HepG2 (cell line): ENCODE measurements around the gene STK32A. TPM values are rescaled to one million over a fixed set of nuclear protein-coding genes. Genes with fewer than 3 reads are reported as not detected.

Source experiments
- ATAC-seq: fragments of 200-7000 bp; cut with Tn5 transposase; 3 replicates; pipeline ENCODE4 v1.9.1; 2020; ENCODE audit warnings: mild to moderate bottlenecking, moderate library complexity
- BruUV-seq: library from RNA; stranded (reverse); fragments of 400-500 nt; replicated peaks from 2 replicates; lab custom pipeline; 2021; lab: Mats Ljungman, UMichigan
- CTCF ChIA-PET: fragments of 300-600 bp; formaldehyde crosslinking; extraction: SDS; loops from one replicate; lab custom pipeline; 2021; ENCODE audit warnings: low total read pairs, inconsistent platforms, low intra/inter-chr PET ratio; lab: Yijun Ruan, JAX
- POLR2A ChIA-PET: fragments of 350-600 bp; sonication (Branson Sonifier 250); formaldehyde crosslinking; loops from one replicate; lab custom pipeline; 2020; ENCODE audit warnings: antibody characterized with exemption, inconsistent platforms; lab: Yijun Ruan, JAX
- DNase-seq: peaks from one replicate; pipeline ENCODE4 v3.0.0-alpha.2; 2015; ENCODE audit warnings: low spot score
- FAIRE-seq: peaks from 3 replicates; lab custom pipeline; 2011; peaks lifted over from hg19 to GRCh38; lab: Jason Lieb, UNC
- H2AFZ ChIP-seq: one replicate; pipeline ENCODE4 v1.6.1; 2011; ENCODE audit warnings: low read length, inconsistent platforms
- H3K27ac ChIP-seq: fragments of 300-600 bp; 3 replicates; pipeline ENCODE4 v1.8.0; 2011; ENCODE audit warnings: mixed run types, mild to moderate bottlenecking, mixed read lengths, low read length, inconsistent platforms; ENCODE audit not compliant: insufficient read depth; ENCODE audit errors: extremely low read length
- H3K27me3 ChIP-seq, 2 experiments: fragments of 200-600 bp in 1 of 2; 2 replicates in 1 of 2; 3 replicates in 1 of 2; pipeline versions ENCODE4 v1.6.0 to v1.8.0; 2011; ENCODE audit warnings: low read length in 2 of 2, mild to moderate bottlenecking in 2 of 2, moderate library complexity in 2 of 2, inconsistent platforms in 1 of 2; ENCODE audit not compliant: insufficient read depth in 2 of 2, control insufficient read depth in 1 of 2
- H3K36me3 ChIP-seq, 2 experiments: fragments of 200-600 bp in 1 of 2; replicated peaks in 1 of 2; 2 replicates in 1 of 2; 3 replicates in 1 of 2; pipeline versions ENCODE4 v1.5.1 to v1.8.0; 2011; ENCODE audit warnings: low read length in 2 of 2, inconsistent platforms in 1 of 2; ENCODE audit not compliant: insufficient read depth in 2 of 2, control insufficient read depth in 1 of 2
- H3K4me1 ChIP-seq: 2 replicates; pipeline ENCODE4 v1.5.1; 2012; ENCODE audit warnings: low read length, inconsistent platforms; ENCODE audit not compliant: insufficient read depth
- H3K4me2 ChIP-seq: 2 replicates; pipeline ENCODE4 v1.6.0; 2011; ENCODE audit warnings: low read depth, low read length, inconsistent platforms
- H3K4me3 ChIP-seq, 3 experiments: fragments of 200-600 bp in 1 of 3; sonication (generic), shearing (Covaris generic) in 1 of 3; replicated peaks in 1 of 3; 2 replicates each; pipeline ENCODE4 v1.5.1; 2011 to 2016; ENCODE audit warnings: low read length in 3 of 3, inconsistent platforms in 2 of 3, low read depth in 2 of 3, mild to moderate bottlenecking in 2 of 3, control low read depth in 1 of 3, mixed read lengths in 1 of 3; ENCODE audit not compliant: insufficient read depth in 1 of 3
- H3K79me2 ChIP-seq: one replicate; pipeline ENCODE4 v1.6.1; 2011; ENCODE audit warnings: low read length, inconsistent platforms; ENCODE audit not compliant: insufficient read depth
- H3K9ac ChIP-seq: 2 replicates; pipeline ENCODE4 v1.6.0; 2011; ENCODE audit warnings: mild to moderate bottlenecking, low read depth, low read length, inconsistent platforms; ENCODE audit not compliant: insufficient read depth
- H3K9me3 ChIP-seq: 2 replicates; pipeline ENCODE4 v1.5.1; 2012; ENCODE audit warnings: mild to moderate bottlenecking, low read length
- H4K20me1 ChIP-seq: 2 replicates; pipeline ENCODE4 v1.6.0; 2011; ENCODE audit warnings: inconsistent platforms, mild to moderate bottlenecking, low read length, moderate library complexity; ENCODE audit not compliant: insufficient read depth
- AGO2 ChIP-seq: fragments of 200-400 bp; formaldehyde crosslinking; optimal IDR thresholded peaks from 2 replicates; pipeline ENCODE3; 2017; ENCODE audit warnings: mild to moderate bottlenecking, low read depth, low read length, moderate library complexity
- NFAT5 ChIP-seq: sonication (generic); formaldehyde crosslinking; IDR thresholded peaks from 2 replicates; pipeline ENCODE4 v1.4.0; 2020; ENCODE audit warnings: missing genetic modification reagents
- PLRG1 ChIP-seq: fragments of 450-650 bp; conservative IDR thresholded peaks from 2 replicates; pipeline ENCODE4 v1.6.1; 2016
- RELA ChIP-seq: sonication (generic); formaldehyde crosslinking; IDR thresholded peaks from 2 replicates; pipeline ENCODE4 v1.4.0; 2020; ENCODE audit warnings: missing genetic modification reagents
- SMYD3 ChIP-seq: sonication (generic); formaldehyde crosslinking; IDR thresholded peaks from 2 replicates; pipeline ENCODE4 v1.8.1; 2023; ENCODE audit warnings: mild to moderate bottlenecking, missing genetic modification reagents
- ZFY ChIP-seq: sonication (generic); formaldehyde crosslinking; IDR thresholded peaks from 2 replicates; pipeline ENCODE4 v1.4.0; 2020; ENCODE audit warnings: missing genetic modification reagents
- ZNF264 ChIP-seq: sonication (generic); formaldehyde crosslinking; IDR thresholded peaks from 2 replicates; pipeline ENCODE4 v1.4.0; 2020; ENCODE audit warnings: missing genetic modification reagents
- WGBS: methylation state at CpG from one replicate; pipeline ENCODE4 v1.1.6; 2017; ENCODE audit warnings: low lambda C conversion rate; 5-methylcytosine and 5-hydroxymethylcytosine counted together
- in situ Hi-C: cut with HindIII; loops from 2 replicates; pipeline ENCODE4 v1.10.0; 2017; ENCODE audit warnings: low pct_unique_long_range_greater_than_20kb; ENCODE audit not compliant: extremely low pct_ligation_motif_present
- intact Hi-C: fragments of 100-400 bp; cut with micrococcal nuclease; formaldehyde crosslinking; loops from one replicate; pipeline ENCODE4 v1.10.0; 2022; ENCODE audit not compliant: unreplicated experiment
- polyA plus RNA-seq, 8 experiments: library from polyadenylated mRNA; depleted of rRNA in 3 of 8; stranded (reverse) in 7 of 8; unstranded in 1 of 8; fragments of >200 nt; fragmentation: Illumina TruSeq in 4 of 8; extraction: Trizol in 4 of 8; gene quantifications; 2 replicates each; pipeline versions ENCODE4 v1.2.1 to v1.2.3, GENCODE V29; 2011 to 2016; ENCODE audit warnings: low read depth in 4 of 8, missing spikeins in 1 of 8, mixed read lengths in 1 of 8; ENCODE audit not compliant: insufficient read depth in 1 of 8
- total RNA-seq, 5 experiments: library from RNA; depleted of rRNA; stranded (reverse); fragments of >200 nt; fragmentation: Illumina TruSeq; extraction: Trizol; gene quantifications; 2 replicates each; pipeline ENCODE4 v1.2.3, GENCODE V29; 2016; ENCODE audit warnings: low read depth in 1 of 5

Gene STK32A
- total and polyA plus RNA-seq, 2 of the 13 experiments (the other 11 are each of a cell fraction or from before 2014, with no cell fraction given): not detected

GRCh38 chr5:147415651-147416050 is 180.8 kb downstream of the STK32A start:
- intact Hi-C loops: no loop called here
- Histone ChIP-seq H3K4me1 (no peaks in the 10 kb centered on the region), H3K79me2 (no peaks in the 10 kb centered on the region), H3K9me3 (no peaks in the 10 kb centered on the region), H3K9ac (no peak overlapping the region), H3K4me3 (no peak overlapping the region), H4K20me1 (no peaks in the 10 kb centered on the region), H3K4me2 (no peak overlapping the region), H3K27me3 (no peaks in the 10 kb centered on the region; a peak in 1 of 5 replicates), H2AFZ (no peak overlapping the region), H3K36me3 (no peaks in the 10 kb centered on the region), H3K27ac (no peak overlapping the region)
- ChIA-PET POLR2A (no interaction called here), CTCF (no interaction called here)
- BruUV-seq: no TSS peak
- FAIRE-seq (no peak), DNase-seq (no peak), ATAC-seq (no peak)
- 21% methylated on average over 3 of the region's 3 CpGs for WGBS
- in situ Hi-C loops: no loop called here
- no peak for TF ChIP-seq PLRG1
- no peak for TF ChIP-seq RELA (CRISPR knock-in tag)
- no peak for TF ChIP-seq SMYD3
- no peak for TF ChIP-seq ZNF264 (CRISPR knock-in tag)
- TF ChIP-seq ZFY: no peak
- TF ChIP-seq AGO2: no peak
- TF ChIP-seq NFAT5: no peak
